ENCODE results near the gene SMC4. TPM values are rescaled to one million over a fixed set of nuclear protein-coding genes. Genes with fewer than 3 reads are reported as not detected.
A peak's percentile ranks its signal among the peaks of the same experiment; 100 is the strongest.
"Not testable (repeated sequence)": the region's sequence is repeated elsewhere in the genome, so short reads cannot be mapped to it uniquely, and the experiment has no call there.

Gene SMC4
- polyA plus RNA-seq, 6 donors from 2014 or later: 36.3 to 51.1 (median 46.1) TPM

DNA sequence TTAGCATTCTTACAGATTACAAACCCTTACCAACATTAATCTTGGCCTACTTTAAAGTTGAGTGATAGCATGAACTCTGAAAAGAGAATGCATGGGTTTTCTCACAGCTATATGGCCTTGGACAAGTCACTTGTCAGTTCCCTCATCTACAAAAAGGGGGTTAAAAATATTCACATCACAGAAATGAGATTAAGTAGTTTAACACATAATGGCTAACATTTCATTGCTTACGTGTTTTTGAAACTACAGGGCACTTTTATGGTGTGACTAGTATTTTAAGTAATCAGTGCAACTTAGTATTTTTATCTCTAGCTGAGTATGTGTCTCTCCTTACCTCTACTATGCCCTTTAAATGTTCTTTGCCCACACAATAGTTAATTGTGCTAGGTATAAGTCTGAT, 36.3 kb downstream of the SMC4 start:
- Mint-ChIP-seq H3K4me3 (no peak overlapping the region), H3K36me3 (peaks cover 13 to 24% of the 10 kb centered on the region in 2 donors), H3K4me1 (peaks cover 0 to 11% (median 0%) of the 10 kb centered on the region in 3 donors), H3K27me3 (no peaks in the 10 kb centered on the region), H3K9me3 (no peaks in the 10 kb centered on the region), H3K27ac (no peak overlapping the region)
- no peak for ATAC-seq (ENCODE audit: low read depth in 2 of 2)
- DNase-seq: no peak

DNA sequence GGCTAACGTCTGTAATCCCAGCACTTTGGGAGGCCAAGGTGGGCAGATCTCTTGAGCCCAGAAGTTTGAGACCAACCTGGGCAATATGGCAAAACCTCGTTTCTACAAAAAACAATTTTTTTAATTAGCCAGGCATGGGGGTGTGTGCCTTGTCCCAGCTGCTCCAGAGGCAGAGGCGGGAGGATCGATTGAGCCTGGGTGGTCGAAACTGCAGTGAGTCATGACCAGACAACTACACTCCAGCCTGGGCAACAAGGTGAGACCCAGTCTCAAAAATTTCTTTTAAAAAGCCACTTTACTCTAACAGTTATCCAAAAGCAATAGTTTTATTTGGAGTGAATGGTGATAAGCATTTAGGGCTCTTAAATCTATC, 37.6 kb downstream of the SMC4 start:
- peaks cover 0 to 11% (median 5%) of the 10 kb centered on the region in 3 donors for H3K4me1 Mint-ChIP-seq
- H3K36me3 Mint-ChIP-seq: peaks cover 7 to 16% of the 10 kb centered on the region in 2 donors

DNA sequence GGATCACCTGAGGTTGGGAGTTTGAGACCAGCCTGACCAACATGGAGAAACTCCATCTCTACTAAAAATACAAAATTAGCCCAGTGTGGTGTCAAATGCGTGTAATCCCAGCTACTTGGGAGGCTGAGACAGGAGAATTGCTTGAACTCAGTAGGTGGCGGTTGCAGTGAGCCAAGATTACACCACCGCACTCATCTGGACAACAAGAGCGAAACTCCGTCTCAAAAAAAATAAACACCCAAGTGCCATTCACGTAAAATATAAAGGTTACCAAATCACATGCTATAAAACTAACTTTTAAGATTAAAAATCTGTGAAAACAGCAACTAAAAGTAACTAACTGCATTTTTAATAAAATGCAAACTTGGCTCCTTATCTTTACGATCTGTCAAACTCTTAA, 41.2 kb downstream of the SMC4 start:
- Mint-ChIP-seq H3K27me3 (no peaks in the 10 kb centered on the region), H3K27ac (no peak overlapping the region), H3K4me1 (peaks cover 6 to 23% (median 9%) of the 10 kb centered on the region in 3 donors), H3K9me3 (no peaks in the 10 kb centered on the region), H3K36me3 (peaks cover 7 to 25% of the 10 kb centered on the region in 2 donors), H3K4me3 (no peak overlapping the region)
- DNase-seq (no peak), ATAC-seq (ENCODE audit: low read depth in 2 of 2) (no peak)

More for the DNA sequence above, 37.6 kb downstream of the SMC4 start:
- H3K9me3 Mint-ChIP-seq: no peaks in the 10 kb centered on the region
- no peak for ATAC-seq (ENCODE audit: low read depth in 2 of 2)
- no peaks in the 10 kb centered on the region for H3K27me3 Mint-ChIP-seq
- peak overlapping the region in 1 of 8 donors; percentile 15 for H3K4me3 Mint-ChIP-seq
- peak overlapping the region in 1 of 6 donors; percentile 65 for H3K27ac Mint-ChIP-seq
- no peak for DNase-seq

DNA sequence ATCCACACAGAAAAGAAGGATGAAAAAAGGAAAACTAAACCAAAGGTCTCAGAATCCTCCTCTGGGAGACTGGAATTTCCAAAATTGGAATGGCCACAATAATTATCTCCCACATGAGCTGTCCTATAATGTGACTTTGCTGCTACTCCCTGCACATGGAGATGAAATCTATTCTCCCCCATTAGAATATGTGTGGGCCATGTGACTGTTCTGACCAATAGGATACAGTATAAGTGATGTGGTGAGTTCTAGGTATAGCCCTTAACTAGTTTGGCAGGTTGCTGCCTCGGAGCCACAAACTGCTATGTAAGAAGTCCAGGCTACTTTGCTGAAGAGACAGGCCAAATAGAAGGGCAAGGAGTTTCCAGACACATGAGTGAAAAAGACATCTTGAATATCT, 45.0 kb downstream of the SMC4 start:
- Mint-ChIP-seq H3K9me3 (no peaks in the 10 kb centered on the region), H3K4me3 (peak overlapping the region in 1 of 8 donors; percentile 48), H3K4me1 (peaks cover 22 to 34% (median 23%) of the 10 kb centered on the region in 3 donors), H3K36me3 (peaks cover 3 to 13% of the 10 kb centered on the region in 2 donors), H3K27ac (peak overlapping the region in 1 of 6 donors; percentile 41), H3K27me3 (no peaks in the 10 kb centered on the region)
- DNase-seq (no peak), ATAC-seq (ENCODE audit: low read depth in 2 of 2) (no peak)

DNA sequence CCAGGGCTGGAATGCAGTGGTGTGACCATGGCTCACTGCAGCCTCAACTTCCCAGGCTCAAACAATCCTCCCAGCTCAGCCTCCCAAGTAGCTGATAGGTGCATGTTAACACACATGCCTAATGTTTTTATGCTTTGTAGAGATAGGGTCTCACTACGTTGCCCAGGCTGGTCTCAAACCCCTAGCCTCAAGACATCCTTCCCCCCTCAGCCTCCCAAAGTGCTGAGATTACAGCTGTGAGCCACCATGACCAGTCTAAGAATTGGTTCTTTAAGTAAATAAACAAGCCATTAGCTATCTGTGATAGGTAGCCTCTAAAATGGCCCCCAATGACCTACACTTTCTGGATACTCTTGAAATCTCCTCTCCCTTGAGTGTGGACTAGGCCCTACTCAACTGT, 46.4 kb downstream of the SMC4 start:
- peaks cover 33 to 44% (median 34%) of the 10 kb centered on the region in 3 donors for H3K4me1 Mint-ChIP-seq
- DNase-seq: no peak
- H3K9me3 Mint-ChIP-seq: no peaks in the 10 kb centered on the region
- H3K4me3 Mint-ChIP-seq: no peak overlapping the region
- no peak for ATAC-seq (ENCODE audit: low read depth in 2 of 2)
- H3K27ac Mint-ChIP-seq: peak overlapping the region in 1 of 6 donors; percentile 47
- peaks cover 7 to 8% of the 10 kb centered on the region in 2 donors for H3K36me3 Mint-ChIP-seq
- no peaks in the 10 kb centered on the region for H3K27me3 Mint-ChIP-seq

DNA sequence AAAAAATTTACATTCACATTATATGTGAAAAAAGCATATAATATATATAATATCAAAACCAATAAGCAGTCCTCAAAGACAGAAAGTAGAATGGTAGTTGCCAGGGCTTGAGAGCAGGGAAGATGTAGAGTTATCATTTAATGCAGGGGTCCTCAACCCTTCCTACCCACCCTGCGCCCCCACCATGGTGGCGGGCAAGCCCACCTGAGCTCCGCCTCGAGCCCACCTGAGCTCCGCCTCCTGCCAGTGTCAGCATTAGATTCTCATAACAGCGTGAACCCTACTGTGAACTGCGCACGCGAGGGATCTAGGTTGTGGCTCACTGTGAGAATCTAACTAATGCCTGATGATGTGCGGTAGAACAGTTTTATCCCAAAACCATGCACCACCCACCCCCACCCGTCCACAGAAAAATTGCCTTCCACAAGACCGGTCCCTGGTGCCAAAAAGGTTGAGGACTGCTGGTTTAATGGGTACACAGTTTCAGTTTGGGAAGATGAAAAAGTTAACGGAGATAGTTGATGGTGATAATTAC, 47.1 kb downstream of the SMC4 start:
- DNase-seq: no peak
- Mint-ChIP-seq H3K27ac (no peak overlapping the region), H3K27me3 (no peaks in the 10 kb centered on the region), H3K4me1 (peaks cover 30 to 45% (median 34%) of the 10 kb centered on the region in 3 donors), H3K9me3 (no peaks in the 10 kb centered on the region), H3K36me3 (peaks cover 7 to 8% of the 10 kb centered on the region in 2 donors), H3K4me3 (peak overlapping the region in 1 of 8 donors; percentile 49)
- no peak for ATAC-seq (ENCODE audit: low read depth in 2 of 2)

DNA sequence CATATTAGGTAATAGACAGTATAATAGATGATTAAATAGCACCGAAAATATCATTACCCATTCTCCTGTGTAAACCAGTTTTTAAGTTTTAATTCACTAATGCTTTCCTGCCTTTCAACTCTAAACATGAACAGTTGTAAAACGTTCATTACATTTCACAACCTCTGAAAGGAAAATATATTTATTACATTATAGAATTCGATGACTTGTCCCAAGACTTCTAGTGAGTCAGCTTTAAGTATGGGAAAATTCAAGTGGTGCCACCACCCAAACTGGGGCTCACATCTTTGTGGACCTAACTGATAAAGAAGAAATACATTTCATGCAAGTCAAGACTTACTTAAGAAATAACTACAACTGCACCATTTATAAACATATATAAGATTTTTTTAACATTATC, 48.1 kb downstream of the SMC4 start:
- no peaks in the 10 kb centered on the region for H3K9me3 Mint-ChIP-seq
- no peaks in the 10 kb centered on the region for H3K27me3 Mint-ChIP-seq
- peaks cover 27 to 45% (median 34%) of the 10 kb centered on the region in 3 donors for H3K4me1 Mint-ChIP-seq
- no peak overlapping the region for H3K4me3 Mint-ChIP-seq
- peaks cover 7 to 8% of the 10 kb centered on the region in 2 donors for H3K36me3 Mint-ChIP-seq
- ATAC-seq (ENCODE audit: low read depth in 2 of 2) (no peak), DNase-seq (no peak)
- H3K27ac Mint-ChIP-seq: no peak overlapping the region

DNA sequence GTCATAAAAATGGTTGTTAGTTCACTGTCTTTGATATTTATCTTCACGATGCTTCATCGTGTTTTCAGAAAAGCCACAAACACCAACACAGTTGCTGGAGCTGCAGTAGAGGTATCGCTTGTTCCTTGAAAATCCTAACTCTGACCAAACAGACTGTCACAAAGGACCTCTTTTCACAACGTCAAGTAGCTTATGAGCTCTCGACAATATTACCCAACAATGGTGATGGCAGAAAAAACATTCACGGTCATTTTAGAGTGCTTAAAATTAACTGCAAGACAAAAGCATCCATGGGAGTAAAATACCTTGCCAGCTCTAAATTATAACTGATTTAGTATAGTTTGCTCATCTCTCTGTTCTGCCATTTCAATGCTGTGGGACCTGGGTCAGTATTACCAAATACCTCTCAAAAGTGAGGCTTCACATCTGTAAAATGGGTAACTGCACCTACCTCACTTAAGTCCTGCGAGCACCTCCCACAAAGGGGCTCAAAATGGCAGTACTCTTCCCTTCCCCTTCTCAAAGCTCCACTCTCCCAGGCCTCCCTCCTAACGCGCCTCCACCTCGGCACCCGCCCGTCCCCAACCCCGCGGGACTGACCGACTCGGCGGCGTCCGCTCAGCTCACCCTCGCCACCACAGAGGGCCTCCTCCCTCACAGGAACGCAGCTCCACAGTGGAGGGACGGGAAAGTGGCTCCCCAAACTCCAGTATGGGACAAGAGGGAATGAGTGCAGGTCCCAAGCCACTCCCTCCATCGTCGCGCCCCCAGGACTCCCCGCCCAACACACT, 49.6 kb downstream of the SMC4 start:
- H3K9me3 Mint-ChIP-seq: no peaks in the 10 kb centered on the region
- H3K36me3 Mint-ChIP-seq: peaks cover 4 to 7% of the 10 kb centered on the region in 2 donors
- peak; percentile 36 to 39 for ATAC-seq (ENCODE audit: low read depth in 2 of 2)
- H3K27me3 Mint-ChIP-seq: no peaks in the 10 kb centered on the region
- no peak for DNase-seq
- peaks cover 27 to 42% (median 34%) of the 10 kb centered on the region in 3 donors for H3K4me1 Mint-ChIP-seq
- H3K27ac Mint-ChIP-seq: peak overlapping the region; percentile 70 to 99 (median 96)
- peak overlapping the region; percentile 92 to 100 (median 98) for H3K4me3 Mint-ChIP-seq

DNA sequence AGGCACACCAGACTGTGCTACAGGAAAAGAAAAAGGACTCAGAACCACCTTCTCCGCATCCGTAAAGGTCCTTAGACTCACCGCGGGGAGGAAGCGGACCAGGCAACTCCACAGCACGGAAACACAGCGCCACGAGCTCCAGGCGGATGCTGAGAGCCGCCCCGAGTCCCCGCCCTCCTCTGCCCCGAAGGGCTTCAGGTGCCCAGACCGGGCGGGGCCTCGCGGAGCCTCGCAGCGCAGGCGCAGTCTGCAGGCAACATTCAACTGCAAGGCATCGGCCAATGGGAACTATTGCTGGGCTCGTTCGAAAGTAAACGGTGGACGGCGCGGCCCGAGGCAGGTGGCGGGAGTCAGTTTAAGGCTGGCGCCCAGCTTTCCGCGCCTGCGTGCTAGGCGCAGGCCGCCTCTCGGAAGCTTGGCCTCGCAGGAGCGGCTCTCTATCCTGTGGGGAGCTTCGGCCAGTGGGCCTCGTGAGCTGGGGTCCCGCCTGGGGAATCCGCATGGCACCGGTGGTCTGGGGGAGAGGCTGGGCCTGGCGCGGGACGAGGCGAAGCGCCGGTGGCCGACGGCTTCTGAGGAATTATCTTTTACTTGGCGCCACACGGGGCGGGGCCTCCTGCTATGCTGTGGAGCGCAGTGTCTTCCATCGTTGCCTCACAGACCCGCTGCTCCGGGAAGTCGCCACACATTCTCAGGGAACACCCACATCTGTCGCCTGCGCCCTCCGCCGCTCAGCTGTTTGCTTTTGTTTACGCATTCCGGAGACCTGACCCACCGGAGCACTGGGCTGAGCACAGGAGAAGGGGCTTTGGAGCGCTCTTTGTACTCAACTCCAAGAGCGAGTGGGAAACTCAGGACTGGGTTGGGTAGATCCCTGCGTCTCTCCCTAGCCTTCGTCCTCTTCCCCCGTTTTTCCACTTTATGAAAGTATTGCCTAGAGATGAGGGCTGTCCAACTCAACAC, 50.5 kb downstream of the SMC4 start, which contains the start of gene TRIM59:
Gene TRIM59 (minus strand): TSS at position 151 of the 963 bp plus-strand sequence. CDS start 10,603 bp downstream, outside the sequence.
- H3K27ac Mint-ChIP-seq: peak within 1 kb of the TSS; percentile 70 to 99 (median 96)
- H3K27me3 Mint-ChIP-seq: no peaks in the 10 kb centered on the region
- DNase-seq: peak; percentile 95
- peaks cover 0 to 7% of the 10 kb centered on the region in 2 donors for H3K36me3 Mint-ChIP-seq
- no peaks in the 10 kb centered on the region for H3K9me3 Mint-ChIP-seq
- H3K4me1 Mint-ChIP-seq: peaks cover 24 to 37% (median 29%) of the 10 kb centered on the region in 3 donors
- peak; percentile 93 to 95 for ATAC-seq (ENCODE audit: low read depth in 2 of 2)
- peak within 1 kb of the TSS; percentile 92 to 100 (median 98) for H3K4me3 Mint-ChIP-seq

DNA sequence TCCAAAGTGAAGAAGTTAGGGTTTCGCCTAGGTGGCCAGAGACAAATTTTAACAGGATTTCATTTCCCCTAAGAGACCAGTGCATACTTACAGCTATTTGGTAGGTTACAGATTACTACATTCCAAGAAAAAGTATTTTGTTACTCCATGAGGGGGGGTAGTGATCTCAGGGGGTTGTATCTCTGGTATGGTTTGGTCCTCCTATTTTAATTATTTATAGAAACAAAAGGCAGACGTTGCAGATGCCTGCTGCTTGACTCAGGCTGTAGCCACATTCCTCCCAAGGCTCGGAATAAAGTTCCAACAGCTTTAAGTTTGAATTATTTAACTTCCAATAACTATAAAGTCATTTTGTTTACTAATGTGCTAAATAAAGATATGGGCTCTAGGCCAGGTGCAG, 51.4 kb downstream of the SMC4 start:
- ATAC-seq (ENCODE audit: low read depth in 2 of 2): no peak
- Mint-ChIP-seq H3K9me3 (no peaks in the 10 kb centered on the region), H3K36me3 (peaks cover 0 to 7% of the 10 kb centered on the region in 2 donors), H3K27me3 (no peaks in the 10 kb centered on the region), H3K4me3 (peak overlapping the region in 7 of 8 donors; percentile 92 to 100 (median 98)), H3K27ac (peak overlapping the region in 2 of 6 donors; percentile 49 to 97), H3K4me1 (peaks cover 24 to 33% (median 29%) of the 10 kb centered on the region in 3 donors)
- no peak for DNase-seq

DNA sequence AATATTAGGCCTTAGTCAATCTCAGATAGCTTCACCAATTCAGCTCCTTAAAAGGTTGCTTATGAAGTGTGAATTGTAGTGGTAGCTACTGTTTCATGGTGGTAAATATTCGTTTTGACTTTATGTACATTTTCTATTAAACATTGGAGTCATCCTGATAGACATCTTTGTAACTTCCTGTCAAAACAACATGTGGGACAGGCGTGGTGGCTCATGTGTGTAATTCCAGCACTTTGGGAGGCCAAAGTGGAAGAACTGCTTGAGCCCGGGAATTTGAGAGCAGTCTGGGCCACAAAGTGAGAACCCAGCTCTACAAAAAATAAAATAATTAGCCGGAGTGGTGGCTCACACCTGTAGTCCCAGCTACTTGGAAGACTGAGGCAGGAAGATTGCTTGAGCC, 52.2 kb downstream of the SMC4 start:
- Mint-ChIP-seq H3K4me1 (peaks cover 21 to 27% (median 23%) of the 10 kb centered on the region in 3 donors), H3K27ac (no peak overlapping the region), H3K36me3 (peaks cover 0 to 7% of the 10 kb centered on the region in 2 donors), H3K4me3 (no peak overlapping the region), H3K9me3 (no peaks in the 10 kb centered on the region), H3K27me3 (no peaks in the 10 kb centered on the region)
- DNase-seq: no peak
- ATAC-seq (ENCODE audit: low read depth in 2 of 2): no peak

DNA sequence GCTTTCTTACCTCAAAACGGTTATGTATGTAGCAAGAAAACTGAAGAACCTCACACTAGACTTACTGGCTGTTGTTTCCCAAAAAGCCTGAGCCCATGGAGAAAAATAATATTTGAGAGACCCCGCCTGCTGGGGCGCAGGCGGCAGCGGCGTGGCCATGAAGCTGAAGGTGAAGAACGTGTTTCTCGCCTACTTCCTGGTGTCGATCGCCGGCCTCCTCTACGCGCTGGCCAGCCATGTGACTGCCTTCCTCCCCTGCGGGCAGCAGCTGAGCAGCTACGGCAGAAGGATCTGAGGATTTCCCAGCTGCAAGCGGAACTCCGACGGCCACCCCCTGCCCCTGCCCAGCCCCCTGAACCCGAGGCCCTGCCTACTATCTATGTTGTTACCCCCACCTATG, 52.8 kb downstream of the SMC4 start:
- peaks cover 21 to 25% (median 21%) of the 10 kb centered on the region in 3 donors for H3K4me1 Mint-ChIP-seq
- H3K27ac Mint-ChIP-seq; DNase-seq; H3K36me3 Mint-ChIP-seq; H3K27me3 Mint-ChIP-seq; ATAC-seq (ENCODE audit: low read depth in 2 of 2); H3K9me3 Mint-ChIP-seq: not testable (repeated sequence)
- peak overlapping the region in 1 of 8 donors; percentile 49 for H3K4me3 Mint-ChIP-seq

DNA sequence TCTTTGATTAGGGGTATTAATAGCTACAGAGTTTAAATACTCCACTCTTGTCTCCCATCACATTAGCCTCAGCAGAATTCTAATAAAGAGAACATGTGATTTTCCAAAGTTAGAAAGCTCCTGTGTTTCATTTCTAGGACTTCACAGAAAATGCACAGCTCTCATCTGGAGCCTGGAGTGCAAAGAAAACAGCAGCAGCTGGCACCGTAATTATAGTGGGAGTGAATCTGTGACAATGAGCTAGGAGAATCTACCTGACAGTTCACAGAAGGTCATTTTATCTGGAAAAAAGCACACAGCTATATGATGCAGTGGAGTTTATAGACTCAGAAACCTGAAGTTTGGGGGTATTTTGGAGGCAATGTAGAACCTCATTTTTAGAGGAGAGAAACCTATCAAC, 55.5 kb downstream of the SMC4 start:
- no peak overlapping the region for H3K4me3 Mint-ChIP-seq
- ATAC-seq (ENCODE audit: low read depth in 2 of 2) (no peak), DNase-seq (no peak)
- H3K27me3 Mint-ChIP-seq: no peaks in the 10 kb centered on the region
- H3K9me3 Mint-ChIP-seq: no peaks in the 10 kb centered on the region
- H3K36me3 Mint-ChIP-seq: no peaks in the 10 kb centered on the region
- peaks cover 4 to 9% (median 6%) of the 10 kb centered on the region in 3 donors for H3K4me1 Mint-ChIP-seq
- no peak overlapping the region for H3K27ac Mint-ChIP-seq
